ENCODE results near the gene MAP4.

- TF ChIP-seq CTCF (conservative IDR thresholded peaks at IDR 0.05; ENCODE audit: low read depth, low read length) (no peak), EZH2phosphoT487 (IDR thresholded peaks at IDR 0.05; ENCODE audit: borderline replicate concordance, low read length) (no peak)
These were observed 146.1 kb downstream of the MAP4 start for GRCh38 chr3:47870156-47870555.

Data from PC-3 (cell line).